Uterus (tissue), 4 donors: Measurements from ENCODE around the gene IGLON5. TPM values are rescaled to one million over a fixed set of nuclear protein-coding genes. Genes with fewer than 3 reads are reported as not detected.

Experiments used
- DNase-seq, 2 donors: peaks; one replicate each; pipeline ENCODE4 v3.0.0-alpha.2; 2019 to 2020
- H3K27ac ChIP-seq, 2 donors: fragments of 200-600 bp; sonication (generic); 1 replicate in 1 of 2; 2 replicates in 1 of 2; pipeline ENCODE4 v1.5.1; 2016 to 2018
- H3K27me3 ChIP-seq, 2 donors: fragments of 200-600 bp; sonication (generic); one replicate each; pipeline ENCODE4 v1.5.1; 2018 to 2019; ENCODE audit warnings: control low read depth in 1 of 2
- H3K36me3 ChIP-seq, 2 donors: fragments of 200-600 bp; sonication (generic); one replicate each; pipeline ENCODE4 v1.5.1; 2019; ENCODE audit warnings: control low read depth in 1 of 2
- H3K4me1 ChIP-seq, 2 donors: fragments of 200-600 bp; sonication (generic); one replicate each; pipeline ENCODE4 v1.5.1; 2018 to 2019; ENCODE audit warnings: control low read depth in 1 of 2
- H3K4me3 ChIP-seq, 2 donors: fragments of 200-600 bp; sonication (generic); 1 replicate in 1 of 2; 2 replicates in 1 of 2; pipeline ENCODE4 v1.5.1; 2018 to 2019; ENCODE audit warnings: mild to moderate bottlenecking in 1 of 2
- H3K9me3 ChIP-seq, 2 donors: fragments of 200-600 bp; sonication (generic); one replicate each; pipeline ENCODE4 v1.5.1; 2019; ENCODE audit warnings: control low read depth in 1 of 2
- POLR2A ChIP-seq, 2 donors: fragments of 450-650 bp; IDR thresholded peaks; one replicate each; pipeline ENCODE4 v1.6.1; 2016; ENCODE audit warnings: antibody characterized with exemption in 2 of 2, mild to moderate bottlenecking in 1 of 2, moderate library complexity in 1 of 2
- intact Hi-C: fragments of 100-400 bp; cut with DNase I; formaldehyde crosslinking; loops from one replicate; pipeline ENCODE4 v1.15.1; 2023; ENCODE audit warnings: low total_unique reads
- total RNA-seq, 4 donors: library from RNA; depleted of rRNA in 3 of 4; stranded (reverse); fragments of >200 nt in 3 of 4; gene quantifications; one replicate each; pipeline versions ENCODE4 v1.1.0 to v1.2.4, GENCODE V29; 2014 to 2023
- TF ChIP-seq, protein P1 (sequence below), 4 experiments: fragments of 200-600 bp in 2 of 4; fragments of 450-650 bp in 2 of 4; sonication (generic) in 2 of 4; IDR thresholded peaks; one replicate each; pipeline ENCODE4 v1.5.1; 2016 to 2019; ENCODE audit warnings: antibody characterized with exemption in 4 of 4, mild to moderate bottlenecking in 2 of 4, moderate library complexity in 1 of 4
- donor health status: DM: yes; HTN: yes; CAD: no.

IGLON5 gene
- total RNA-seq, 4 donors from 2014 or later: 0.28 TPM; not detected in 3

DNA sequence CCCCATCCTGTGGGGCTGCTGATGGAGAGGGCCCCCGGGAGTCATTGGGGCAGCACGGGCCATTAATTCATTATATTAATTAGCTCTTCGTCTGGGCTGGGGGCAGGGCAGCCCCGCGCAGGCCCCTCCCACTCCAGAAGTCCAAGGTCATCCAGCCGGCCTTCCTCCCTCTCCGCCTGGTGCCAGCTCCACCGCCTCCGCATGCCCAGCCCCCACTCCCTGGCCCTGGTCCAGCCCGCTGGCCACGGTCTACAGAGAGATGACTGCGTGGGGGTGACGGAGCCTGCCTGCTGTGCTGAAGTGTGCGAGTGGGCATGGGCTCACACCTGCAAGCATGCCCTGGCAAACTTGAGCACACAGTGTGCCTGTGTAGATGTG lies 8.8 kb downstream of the IGLON5 start:
- no peaks in the 10 kb centered on the region for H3K27me3 ChIP-seq
- intact Hi-C loops: no loop called here
- no peak for DNase-seq
- no peaks in the 10 kb centered on the region for H3K9me3 ChIP-seq
- H3K4me3 ChIP-seq: no peak overlapping the region
- H3K36me3 ChIP-seq: no peaks in the 10 kb centered on the region
- H3K4me1 ChIP-seq: no peaks in the 10 kb centered on the region
- TF ChIP-seq, protein P1, sequence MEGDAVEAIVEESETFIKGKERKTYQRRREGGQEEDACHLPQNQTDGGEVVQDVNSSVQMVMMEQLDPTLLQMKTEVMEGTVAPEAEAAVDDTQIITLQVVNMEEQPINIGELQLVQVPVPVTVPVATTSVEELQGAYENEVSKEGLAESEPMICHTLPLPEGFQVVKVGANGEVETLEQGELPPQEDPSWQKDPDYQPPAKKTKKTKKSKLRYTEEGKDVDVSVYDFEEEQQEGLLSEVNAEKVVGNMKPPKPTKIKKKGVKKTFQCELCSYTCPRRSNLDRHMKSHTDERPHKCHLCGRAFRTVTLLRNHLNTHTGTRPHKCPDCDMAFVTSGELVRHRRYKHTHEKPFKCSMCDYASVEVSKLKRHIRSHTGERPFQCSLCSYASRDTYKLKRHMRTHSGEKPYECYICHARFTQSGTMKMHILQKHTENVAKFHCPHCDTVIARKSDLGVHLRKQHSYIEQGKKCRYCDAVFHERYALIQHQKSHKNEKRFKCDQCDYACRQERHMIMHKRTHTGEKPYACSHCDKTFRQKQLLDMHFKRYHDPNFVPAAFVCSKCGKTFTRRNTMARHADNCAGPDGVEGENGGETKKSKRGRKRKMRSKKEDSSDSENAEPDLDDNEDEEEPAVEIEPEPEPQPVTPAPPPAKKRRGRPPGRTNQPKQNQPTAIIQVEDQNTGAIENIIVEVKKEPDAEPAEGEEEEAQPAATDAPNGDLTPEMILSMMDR (IDR thresholded peaks at IDR 0.05): no peak
- no peak for TF ChIP-seq POLR2A (IDR thresholded peaks at IDR 0.05)
- H3K27ac ChIP-seq: no peak overlapping the region

DNA sequence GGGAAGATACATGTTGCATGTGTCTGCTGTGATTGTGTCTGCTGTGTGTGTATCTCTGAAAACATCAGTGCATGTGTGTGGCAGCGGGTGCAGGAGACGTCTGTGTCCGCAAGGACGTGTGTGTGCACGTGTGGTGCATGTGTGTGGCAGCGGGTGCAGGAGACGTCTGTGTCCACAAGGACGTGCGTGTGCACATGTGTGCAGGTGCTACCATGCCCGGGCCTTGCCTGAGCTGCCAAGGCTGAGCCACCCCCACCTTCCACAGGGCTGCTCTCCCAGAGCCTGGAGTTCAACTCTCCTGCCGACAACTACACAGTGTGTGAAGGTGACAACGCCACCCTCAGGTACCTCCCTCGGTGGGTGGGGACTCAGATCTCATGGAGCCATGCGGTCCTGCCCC lies 10.4 kb downstream of the IGLON5 start:
- peaks cover 0 to 3% of the 10 kb centered on the region in 2 donors for H3K27me3 ChIP-seq
- H3K27ac ChIP-seq: no peak overlapping the region
- no peaks in the 10 kb centered on the region for H3K9me3 ChIP-seq
- H3K4me1 ChIP-seq: no peaks in the 10 kb centered on the region
- DNase-seq: no peak
- intact Hi-C loops: no loop called here
- no peak overlapping the region for H3K4me3 ChIP-seq
- no peaks in the 10 kb centered on the region for H3K36me3 ChIP-seq
- no peak for TF ChIP-seq POLR2A (IDR thresholded peaks at IDR 0.05)
- TF ChIP-seq, protein P1 (IDR thresholded peaks at IDR 0.05): no peak

DNA sequence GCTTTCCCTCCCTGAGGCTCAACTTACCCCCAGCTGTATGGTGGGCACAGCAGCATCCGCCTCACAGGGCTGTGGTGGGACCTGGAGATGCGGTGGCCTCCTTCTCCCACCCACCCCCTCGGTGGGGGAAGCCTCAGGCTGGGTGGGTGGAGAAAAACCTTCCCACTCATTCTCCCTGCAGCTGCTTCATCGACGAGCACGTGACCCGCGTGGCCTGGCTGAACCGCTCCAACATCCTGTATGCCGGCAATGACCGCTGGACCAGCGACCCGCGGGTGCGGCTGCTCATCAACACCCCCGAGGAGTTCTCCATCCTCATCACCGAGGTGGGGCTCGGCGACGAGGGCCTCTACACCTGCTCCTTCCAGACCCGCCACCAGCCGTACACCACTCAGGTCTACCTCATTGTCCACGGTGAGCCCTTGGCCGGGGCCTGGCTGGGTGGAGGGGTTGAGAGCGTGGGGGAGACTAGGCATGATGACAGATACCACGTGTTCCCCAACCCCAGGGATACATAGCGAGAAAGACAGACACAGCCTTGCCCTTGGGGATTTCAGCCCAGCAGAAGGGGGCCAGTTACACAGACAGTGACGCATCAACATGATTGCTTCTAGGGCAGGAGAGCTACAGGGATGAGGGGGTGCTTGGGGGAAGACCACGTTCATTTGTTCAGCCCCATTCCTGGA lies 12.2 kb downstream of the IGLON5 start:
- no peaks in the 10 kb centered on the region for H3K9me3 ChIP-seq
- intact Hi-C loops: no loop called here
- no peaks in the 10 kb centered on the region for H3K36me3 ChIP-seq
- TF ChIP-seq, protein P1 (IDR thresholded peaks at IDR 0.05): no peak
- no peak for TF ChIP-seq POLR2A (IDR thresholded peaks at IDR 0.05)
- H3K4me3 ChIP-seq: no peak overlapping the region
- H3K27ac ChIP-seq: no peak overlapping the region
- peaks cover 0 to 21% of the 10 kb centered on the region in 2 donors for H3K27me3 ChIP-seq
- no peak for DNase-seq
- H3K4me1 ChIP-seq: no peaks in the 10 kb centered on the region

DNA sequence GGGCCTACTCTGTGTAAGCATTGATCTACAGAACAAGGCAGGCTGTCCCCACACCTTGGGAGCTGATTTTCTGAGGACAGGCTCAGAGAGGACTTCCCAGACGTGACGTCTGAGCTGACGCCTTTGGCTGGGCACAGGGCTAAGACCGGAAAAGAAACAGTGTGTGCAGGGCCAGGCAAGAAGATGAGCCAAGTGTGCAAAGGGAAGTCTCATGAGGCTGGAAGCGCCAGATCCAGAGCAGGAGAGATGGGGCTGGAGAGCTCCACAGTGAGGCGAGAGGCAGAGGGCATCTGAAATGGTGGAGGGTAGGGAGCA lies 12.7 kb downstream of the IGLON5 start:
- TF ChIP-seq, protein P1 (IDR thresholded peaks at IDR 0.05): no peak
- no peak for TF ChIP-seq POLR2A (IDR thresholded peaks at IDR 0.05)
- no peak overlapping the region for H3K4me3 ChIP-seq
- intact Hi-C loops: no loop called here
- H3K27me3 ChIP-seq: peaks cover 0 to 26% of the 10 kb centered on the region in 2 donors
- no peaks in the 10 kb centered on the region for H3K36me3 ChIP-seq
- no peaks in the 10 kb centered on the region for H3K9me3 ChIP-seq
- H3K4me1 ChIP-seq: no peaks in the 10 kb centered on the region
- DNase-seq: no peak
- no peak overlapping the region for H3K27ac ChIP-seq

DNA sequence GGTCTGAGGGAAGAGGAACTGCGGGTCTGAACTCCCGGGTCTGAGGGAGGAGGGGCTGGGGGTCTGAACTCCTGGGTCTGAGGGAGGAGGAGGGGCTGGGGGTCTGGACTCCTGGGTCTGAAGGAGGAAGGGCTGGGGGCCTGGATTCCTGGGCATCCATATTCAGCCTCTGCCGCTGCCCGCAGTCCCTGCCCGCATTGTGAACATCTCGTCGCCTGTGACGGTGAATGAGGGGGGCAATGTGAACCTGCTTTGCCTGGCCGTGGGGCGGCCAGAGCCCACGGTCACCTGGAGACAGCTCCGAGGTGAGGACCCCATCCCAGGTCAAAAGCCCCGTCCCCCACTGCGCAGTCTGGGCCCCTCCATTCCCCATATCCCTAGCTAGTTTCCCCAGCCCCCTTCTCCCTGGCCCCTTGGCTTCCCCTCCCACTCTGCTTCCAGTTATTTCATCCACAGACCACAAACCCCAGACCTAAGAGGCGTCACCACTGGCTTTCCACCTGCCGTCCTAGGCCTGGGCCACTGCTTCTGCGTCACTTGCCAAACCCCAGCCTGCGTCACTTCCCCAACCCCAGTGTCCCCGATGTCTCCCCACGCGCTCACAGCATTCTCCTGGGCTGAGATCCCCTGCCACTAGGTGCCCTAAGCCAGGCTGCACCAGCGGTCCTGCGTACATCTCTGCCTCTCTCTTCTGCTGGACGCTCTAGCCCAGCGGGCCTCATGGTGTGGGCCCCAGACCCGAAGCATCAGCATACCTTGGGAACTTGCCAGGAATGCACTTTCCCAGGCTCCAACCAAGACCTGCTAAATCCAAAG lies 13.9 kb downstream of the IGLON5 start:
- Histone ChIP-seq H3K4me3 (no peak overlapping the region), H3K27me3 (peaks cover 0 to 34% of the 10 kb centered on the region in 2 donors), H3K36me3 (no peaks in the 10 kb centered on the region), H3K4me1 (no peaks in the 10 kb centered on the region), H3K9me3 (no peaks in the 10 kb centered on the region), H3K27ac (no peak overlapping the region)
- no peak for DNase-seq
- TF ChIP-seq POLR2A (IDR thresholded peaks at IDR 0.05): no peak
- TF ChIP-seq, protein P1 (IDR thresholded peaks at IDR 0.05): no peak
- intact Hi-C loops: no loop called here
